Calu3 (cell line): Measurements from ENCODE around the gene RER1. TPM values are rescaled to one million over a fixed set of nuclear protein-coding genes. Genes with fewer than 3 reads are reported as not detected.

Experiments used
- BruUV-seq: library from RNA; stranded (reverse); fragments of 400-500 nt; replicated peaks from 2 replicates; lab custom pipeline; 2021; lab: Mats Ljungman, UMichigan
- CTCF ChIA-PET: fragments of 300-600 bp; sonication (Branson Sonifier 250); formaldehyde crosslinking; loops from one replicate; lab custom pipeline; 2022; ENCODE audit warnings: antibody characterized with exemption; lab: Charles Lee
- DNase-seq: peaks from one replicate; pipeline ENCODE4 v3.0.0; 2022
- H3K27ac Mint-ChIP-seq: one replicate; pipeline ENCODE4 v1.8.0; 2022; ENCODE audit warnings: mixed read lengths; ENCODE audit not compliant: unreplicated experiment
- H3K27me3 Mint-ChIP-seq: one replicate; pipeline ENCODE4 v1.8.0; 2022; ENCODE audit warnings: mixed read lengths; ENCODE audit not compliant: unreplicated experiment
- H3K36me3 Mint-ChIP-seq: one replicate; pipeline ENCODE4 v1.8.0; 2022; ENCODE audit warnings: mild to moderate bottlenecking, moderate library complexity, mixed read lengths; ENCODE audit not compliant: insufficient read depth, unreplicated experiment
- H3K4me1 Mint-ChIP-seq: one replicate; pipeline ENCODE4 v1.8.0; 2022; ENCODE audit warnings: mild to moderate bottlenecking, low read depth, mixed read lengths; ENCODE audit not compliant: unreplicated experiment
- H3K4me3 Mint-ChIP-seq: one replicate; pipeline ENCODE4 v1.8.0; 2022; ENCODE audit warnings: mild to moderate bottlenecking, low read depth, moderate library complexity, mixed read lengths; ENCODE audit not compliant: unreplicated experiment
- H3K9me3 Mint-ChIP-seq: one replicate; pipeline ENCODE4 v1.8.0; 2022; ENCODE audit warnings: low read depth, mixed read lengths; ENCODE audit not compliant: unreplicated experiment
- intact Hi-C: fragments of 100-400 bp; cut with micrococcal nuclease; formaldehyde crosslinking; loops from one replicate; pipeline ENCODE4 v1.10.0; 2022; ENCODE audit not compliant: unreplicated experiment
- total RNA-seq: library from RNA; stranded (reverse); gene quantifications from 2 replicates; pipeline ENCODE4 v1.2.3, GENCODE V29; 2022
- TF ChIP-seq, protein P1 (sequence below): fragments of 200-600 bp; IDR thresholded peaks from one replicate; pipeline ENCODE4 v1.8.0; 2022; ENCODE audit warnings: antibody characterized with exemption; ENCODE audit not compliant: unreplicated experiment

RER1 gene
- total RNA-seq, 1 experiment from 2014 or later, result 118 TPM

DNA sequence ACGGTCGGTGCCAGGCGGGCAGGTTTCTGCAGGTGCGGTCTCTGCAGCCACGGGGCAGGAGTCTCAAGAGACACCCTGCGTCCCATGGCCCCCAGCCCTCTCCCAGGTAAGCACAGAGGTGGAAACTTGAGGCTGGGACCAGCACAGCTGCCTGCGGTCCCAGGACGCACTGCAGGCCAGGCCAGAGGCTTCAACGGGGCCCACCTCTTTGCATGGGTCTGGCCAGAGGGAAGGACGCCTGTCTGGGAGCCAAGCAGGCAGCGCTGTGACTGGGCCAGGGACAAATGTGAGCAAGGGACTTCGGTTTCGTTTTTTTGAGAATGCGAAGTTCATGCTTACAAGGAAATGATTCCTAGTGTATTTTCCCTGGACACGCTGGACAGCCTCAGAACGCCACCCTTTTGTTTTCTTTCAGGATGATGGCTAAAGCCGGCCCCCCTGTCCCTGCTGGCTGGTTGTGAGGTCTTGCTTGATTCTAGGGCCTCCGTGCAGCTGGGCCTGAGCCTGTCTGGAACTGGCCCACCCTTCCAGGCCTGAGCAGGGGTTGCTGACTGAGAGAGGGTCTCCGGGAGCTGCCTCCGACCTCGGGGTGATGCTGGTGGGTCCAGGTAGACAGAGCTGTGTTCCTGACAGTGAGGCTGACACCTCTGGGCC lies 38.6 kb upstream of the RER1 start:
- intact Hi-C loops, result no loop called here
- CTCF ChIA-PET, result no interaction called here
- Mint-ChIP-seq H3K36me3 (no peaks in the 10 kb centered on the region), H3K4me3 (no peak overlapping the region), H3K27ac (no peak overlapping the region), H3K9me3 (no peaks in the 10 kb centered on the region), H3K4me1 (no peaks in the 10 kb centered on the region), H3K27me3 (no peaks in the 10 kb centered on the region)
- TF ChIP-seq, protein P1, sequence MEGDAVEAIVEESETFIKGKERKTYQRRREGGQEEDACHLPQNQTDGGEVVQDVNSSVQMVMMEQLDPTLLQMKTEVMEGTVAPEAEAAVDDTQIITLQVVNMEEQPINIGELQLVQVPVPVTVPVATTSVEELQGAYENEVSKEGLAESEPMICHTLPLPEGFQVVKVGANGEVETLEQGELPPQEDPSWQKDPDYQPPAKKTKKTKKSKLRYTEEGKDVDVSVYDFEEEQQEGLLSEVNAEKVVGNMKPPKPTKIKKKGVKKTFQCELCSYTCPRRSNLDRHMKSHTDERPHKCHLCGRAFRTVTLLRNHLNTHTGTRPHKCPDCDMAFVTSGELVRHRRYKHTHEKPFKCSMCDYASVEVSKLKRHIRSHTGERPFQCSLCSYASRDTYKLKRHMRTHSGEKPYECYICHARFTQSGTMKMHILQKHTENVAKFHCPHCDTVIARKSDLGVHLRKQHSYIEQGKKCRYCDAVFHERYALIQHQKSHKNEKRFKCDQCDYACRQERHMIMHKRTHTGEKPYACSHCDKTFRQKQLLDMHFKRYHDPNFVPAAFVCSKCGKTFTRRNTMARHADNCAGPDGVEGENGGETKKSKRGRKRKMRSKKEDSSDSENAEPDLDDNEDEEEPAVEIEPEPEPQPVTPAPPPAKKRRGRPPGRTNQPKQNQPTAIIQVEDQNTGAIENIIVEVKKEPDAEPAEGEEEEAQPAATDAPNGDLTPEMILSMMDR, result no peak
- BruUV-seq, result no TSS peak
- no peak for DNase-seq

DNA sequence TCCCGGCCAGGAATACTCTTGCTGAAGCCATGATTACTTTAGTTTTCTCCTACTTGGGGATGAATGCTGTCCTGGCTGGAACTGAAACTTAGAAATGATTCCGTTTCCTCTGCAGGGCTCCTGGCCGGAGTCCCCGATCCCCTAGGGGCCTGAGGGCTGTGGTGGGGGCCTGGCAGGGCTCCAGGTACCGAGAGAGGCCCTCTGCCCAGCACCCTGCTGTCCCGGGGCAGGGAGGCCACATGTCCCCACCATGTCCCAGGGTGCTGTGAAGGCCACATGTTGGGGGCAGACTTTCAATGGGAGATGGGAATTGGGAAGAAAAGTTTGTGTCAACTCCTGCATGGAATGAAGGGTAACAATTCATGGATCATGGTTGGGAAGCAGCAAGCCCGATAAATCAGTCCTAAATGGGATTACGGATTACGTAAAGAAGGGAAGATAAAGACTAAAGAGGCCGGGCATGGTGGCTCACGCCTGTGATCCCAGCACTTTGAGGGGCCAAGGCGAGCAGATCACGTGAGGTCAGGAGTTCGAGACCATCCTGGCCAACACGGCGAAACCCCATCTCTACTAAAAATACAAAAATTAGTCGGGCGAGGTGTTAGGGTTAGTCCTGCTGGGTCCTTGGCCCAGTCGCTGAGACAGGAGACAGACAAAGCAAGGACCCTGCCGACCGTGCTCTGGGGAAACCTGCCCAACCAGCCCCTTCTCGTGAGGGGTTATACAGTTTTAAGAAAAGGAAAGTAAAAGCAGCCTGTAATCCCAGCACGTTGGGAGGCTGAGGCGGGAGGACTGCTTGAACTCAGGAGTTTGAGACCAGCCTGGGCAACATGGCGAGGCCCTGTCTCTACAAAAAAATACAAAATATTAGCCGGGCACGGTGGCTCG lies 37.8 kb upstream of the RER1 start:
- CTCF ChIA-PET, result no interaction called here

DNA sequence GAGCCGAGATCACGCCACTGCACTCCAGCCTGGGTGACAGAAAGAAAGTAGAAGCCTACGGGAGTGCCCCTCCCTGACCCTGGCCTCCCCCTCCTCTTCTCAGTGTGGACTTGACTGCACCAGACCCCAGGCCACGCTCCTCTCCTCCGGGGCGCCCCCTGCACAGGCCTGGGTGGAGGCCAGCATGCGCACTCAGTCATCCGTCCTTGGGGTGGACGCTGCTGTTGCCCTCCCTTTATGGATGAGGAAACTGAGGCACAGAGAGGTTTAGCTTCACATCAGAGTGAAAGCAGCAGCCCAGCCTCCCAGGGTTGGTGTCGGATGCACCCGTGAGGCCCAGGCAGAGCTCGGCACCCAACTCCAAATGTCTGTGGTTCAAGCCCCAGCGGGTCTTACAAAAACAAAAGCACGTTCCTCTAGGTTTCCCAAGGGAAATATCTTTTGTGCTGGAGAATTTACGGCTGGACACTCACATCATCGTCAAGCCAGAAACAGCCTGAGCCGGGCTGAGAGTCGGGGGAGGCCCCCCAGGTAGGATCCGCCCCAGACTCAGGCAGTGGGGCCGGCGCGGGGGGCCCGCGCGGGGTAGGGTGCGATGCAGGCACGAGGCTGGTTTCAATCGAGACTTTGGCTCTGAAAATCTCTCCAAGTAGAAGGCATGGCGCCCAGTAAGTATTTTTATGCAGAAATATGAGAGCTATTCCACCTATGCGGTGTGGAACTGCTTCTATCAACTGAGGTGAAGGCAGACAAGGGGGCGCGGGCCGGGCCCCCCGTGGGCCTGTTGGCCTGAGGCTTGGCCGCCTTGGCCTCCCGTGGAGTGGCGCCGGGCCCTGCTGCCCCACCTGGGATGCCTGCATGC lies 36.9 kb upstream of the RER1 start:
- Mint-ChIP-seq H3K36me3 (no peaks in the 10 kb centered on the region), H3K27ac (no peak overlapping the region), H3K9me3 (no peaks in the 10 kb centered on the region), H3K27me3 (no peaks in the 10 kb centered on the region), H3K4me1 (no peaks in the 10 kb centered on the region), H3K4me3 (no peak overlapping the region)
- TF ChIP-seq, protein P1, result no peak
- DNase-seq, result no peak
- no TSS peak for BruUV-seq
- CTCF ChIA-PET, result no interaction called here
- intact Hi-C loops, result no loop called here

More for the DNA sequence above, 37.8 kb upstream of the RER1 start:
- H3K9me3 Mint-ChIP-seq, result no peaks in the 10 kb centered on the region
- no peak overlapping the region for H3K27ac Mint-ChIP-seq
- TF ChIP-seq, protein P1, result no peak
- no TSS peak for BruUV-seq
- H3K27me3 Mint-ChIP-seq, result no peaks in the 10 kb centered on the region
- H3K36me3 Mint-ChIP-seq, result no peaks in the 10 kb centered on the region
- intact Hi-C loops, result no loop called here
- H3K4me1 Mint-ChIP-seq, result no peaks in the 10 kb centered on the region
- no peak for DNase-seq
- H3K4me3 Mint-ChIP-seq, result no peak overlapping the region
